ENCODE results near the gene GPC5.

The GPC5 gene

GRCh38 chr13:91459485-91459884, 61.1 kb downstream of the GPC5 start:
- DNase-seq (ENCODE audit: low spot score) = no peak

GRCh38 chr13:91464336-91464735, 65.9 kb downstream of the GPC5 start:
- DNase-seq (ENCODE audit: low spot score) = no peak

GRCh38 chr13:91467236-91467635, 68.8 kb downstream of the GPC5 start:
- no peak for DNase-seq (ENCODE audit: low spot score)

GRCh38 chr13:91468301-91468700, 69.9 kb downstream of the GPC5 start:
- no peak for DNase-seq (ENCODE audit: low spot score)

- no peak for DNase-seq (ENCODE audit: low spot score)
Observed at GRCh38 chr13:91470084-91470621, 71.7 kb downstream of the GPC5 start.

GRCh38 chr13:91470681-91471080, 72.3 kb downstream of the GPC5 start:
- DNase-seq (ENCODE audit: low spot score) = no peak

GRCh38 chr13:91482427-91482826, 84.0 kb downstream of the GPC5 start:
- no peak for DNase-seq (ENCODE audit: low spot score)

- no peak for DNase-seq (ENCODE audit: low spot score)
Observed at GRCh38 chr13:91491980-91492379, 93.6 kb downstream of the GPC5 start.

GRCh38 chr13:91493442-91493841, 95.0 kb downstream of the GPC5 start:
- no peak for DNase-seq (ENCODE audit: low spot score)

GRCh38 chr13:91498298-91498697, 99.9 kb downstream of the GPC5 start:
- no peak for DNase-seq (ENCODE audit: low spot score)

- DNase-seq (ENCODE audit: low spot score) = no peak
Observed at GRCh38 chr13:91504216-91504615, 105.8 kb downstream of the GPC5 start.

GRCh38 chr13:91506759-91507158, 108.3 kb downstream of the GPC5 start:
- no peak for DNase-seq (ENCODE audit: low spot score)

- no peak for DNase-seq (ENCODE audit: low spot score)
Observed at GRCh38 chr13:91510058-91510457, 111.6 kb downstream of the GPC5 start.

GRCh38 chr13:91513790-91514189, 115.4 kb downstream of the GPC5 start:
- no peak for DNase-seq (ENCODE audit: low spot score)

- no peak for DNase-seq (ENCODE audit: low spot score)
Observed at GRCh38 chr13:91516799-91517198, 118.4 kb downstream of the GPC5 start.

GRCh38 chr13:91520952-91521351, 122.5 kb downstream of the GPC5 start:
- no peak for DNase-seq (ENCODE audit: low spot score)

- no peak for DNase-seq (ENCODE audit: low spot score)
Observed at GRCh38 chr13:91523116-91523515, 124.7 kb downstream of the GPC5 start.

GRCh38 chr13:91526543-91527033, 128.2 kb downstream of the GPC5 start:
- no peak for DNase-seq (ENCODE audit: low spot score)

- no peak for DNase-seq (ENCODE audit: low spot score)
Observed at GRCh38 chr13:91529739-91530482, 131.5 kb downstream of the GPC5 start.

GRCh38 chr13:91531646-91532045, 133.2 kb downstream of the GPC5 start:
- no peak for DNase-seq (ENCODE audit: low spot score)

GRCh38 chr13:91533354-91533753, 134.9 kb downstream of the GPC5 start:
- DNase-seq (ENCODE audit: low spot score) = no peak

GRCh38 chr13:91534996-91535395, 136.6 kb downstream of the GPC5 start:
- DNase-seq (ENCODE audit: low spot score) = no peak

- DNase-seq (ENCODE audit: low spot score) = no peak
Observed at GRCh38 chr13:91537376-91537775, 139.0 kb downstream of the GPC5 start.
